H9 (cell line): ENCODE results near the gene WSB1. TPM values are rescaled to one million over a fixed set of nuclear protein-coding genes. Genes with fewer than 3 reads are reported as not detected.

ENCODE experiments used
- DNase-seq: peaks from one replicate; pipeline ENCODE4 v3.0.0-alpha.2; 2017
- H2AFZ ChIP-seq: one replicate; pipeline ENCODE4 v1.6.1; 2013; ENCODE audit warnings: mild to moderate bottlenecking, low read length, control low read depth, moderate library complexity
- H2AK5ac ChIP-seq: 2 replicates; pipeline ENCODE4 v1.6.1; 2013; ENCODE audit warnings: low read length, control low read depth, mixed read lengths; ENCODE audit not compliant: insufficient read length
- H2BK120ac ChIP-seq: one replicate; pipeline ENCODE4 v1.6.1; 2013; ENCODE audit warnings: low read depth, mild to moderate bottlenecking, low read length, control low read depth, inconsistent platforms; ENCODE audit not compliant: poor library complexity, severe bottlenecking
- H2BK12ac ChIP-seq: 2 replicates; pipeline ENCODE4 v1.6.1; 2013; ENCODE audit warnings: low read length, control low read depth, mixed read lengths, low read depth; ENCODE audit not compliant: insufficient read length
- H2BK15ac ChIP-seq: 2 replicates; pipeline ENCODE4 v1.6.1; 2013; ENCODE audit warnings: low read depth, low read length, control low read depth
- H2BK20ac ChIP-seq: one replicate; pipeline ENCODE4 v1.6.1; 2013; ENCODE audit warnings: low read depth, mild to moderate bottlenecking, low read length, control low read depth, inconsistent platforms; ENCODE audit not compliant: poor library complexity, severe bottlenecking
- H2BK5ac ChIP-seq: 2 replicates; pipeline ENCODE4 v1.6.1; 2013; ENCODE audit warnings: low read length, control low read depth, mixed read lengths; ENCODE audit not compliant: insufficient read length
- H3K14ac ChIP-seq: 2 replicates; pipeline ENCODE4 v1.6.1; 2013; ENCODE audit warnings: low read length, control low read depth; ENCODE audit not compliant: insufficient read depth
- H3K18ac ChIP-seq: 2 replicates; pipeline ENCODE4 v1.6.1; 2013; ENCODE audit warnings: low read depth, mild to moderate bottlenecking, mixed read lengths, low read length, control low read depth; ENCODE audit not compliant: insufficient read length
- H3K23ac ChIP-seq: 2 replicates; pipeline ENCODE4 v1.6.1; 2013; ENCODE audit warnings: low read length, control low read depth, mixed read lengths, low read depth; ENCODE audit not compliant: insufficient read length
- H3K23me2 ChIP-seq: 2 replicates; pipeline ENCODE4 v1.6.1; 2013; ENCODE audit warnings: low read depth, mild to moderate bottlenecking, mixed read lengths, low read length, control low read depth; ENCODE audit not compliant: insufficient read length, poor library complexity, severe bottlenecking
- H3K27ac ChIP-seq: 2 replicates; pipeline ENCODE4 v1.5.1; 2013; ENCODE audit warnings: low read length, control low read depth, mixed read lengths, low read depth; ENCODE audit not compliant: insufficient read length
- H3K27me3 ChIP-seq: 2 replicates; pipeline ENCODE4 v1.6.1; 2013; ENCODE audit warnings: low read length, control low read depth, inconsistent platforms; ENCODE audit not compliant: insufficient read depth
- H3K4ac ChIP-seq: 2 replicates; pipeline ENCODE4 v1.6.1; 2013; ENCODE audit warnings: low read depth, mild to moderate bottlenecking, control low read depth, inconsistent platforms, low read length, moderate library complexity
- H3K4me1 ChIP-seq: 2 replicates; pipeline ENCODE4 v1.6.1; 2013; ENCODE audit warnings: low read length, control low read depth, inconsistent platforms; ENCODE audit not compliant: insufficient read depth
- H3K4me2 ChIP-seq: 2 replicates; pipeline ENCODE4 v1.6.1; 2013; ENCODE audit warnings: low read length, control low read depth, mixed read lengths; ENCODE audit not compliant: insufficient read length, insufficient read depth
- H3K56ac ChIP-seq: 2 replicates; pipeline ENCODE4 v1.6.1; 2013; ENCODE audit warnings: low read depth, mild to moderate bottlenecking, mixed read lengths, low read length, control low read depth; ENCODE audit not compliant: insufficient read length
- H3K79me1 ChIP-seq: 2 replicates; pipeline ENCODE4 v1.6.1; 2013; ENCODE audit warnings: low read depth, mild to moderate bottlenecking, moderate library complexity, low read length, control low read depth, inconsistent platforms; ENCODE audit not compliant: insufficient read depth, poor library complexity, severe bottlenecking
- H3K79me2 ChIP-seq: 2 replicates; pipeline ENCODE4 v1.6.1; 2013; ENCODE audit warnings: low read length, control low read depth, inconsistent platforms; ENCODE audit not compliant: insufficient read depth
- H3K9ac ChIP-seq: 2 replicates; pipeline ENCODE4 v1.6.1; 2013; ENCODE audit warnings: low read length, control low read depth, mixed read lengths; ENCODE audit not compliant: insufficient read length; ENCODE audit errors: extremely low read depth
- H3K9me3 ChIP-seq: one replicate; pipeline ENCODE4 v1.6.1; 2013; ENCODE audit warnings: low read depth, low read length, inconsistent platforms; ENCODE audit not compliant: control insufficient read depth
- H3T11ph ChIP-seq: one replicate; pipeline ENCODE4 v1.6.1; 2013; ENCODE audit warnings: mild to moderate bottlenecking, low read length, control low read depth, inconsistent platforms
- H4K20me1 ChIP-seq: one replicate; pipeline ENCODE4 v1.6.1; 2013; ENCODE audit not compliant: control insufficient read depth, insufficient read length, insufficient read depth
- H4K5ac ChIP-seq: 2 replicates; pipeline ENCODE4 v1.6.1; 2013; ENCODE audit warnings: low read depth, mild to moderate bottlenecking, mixed read lengths, low read length, control low read depth; ENCODE audit not compliant: insufficient read length
- H4K8ac ChIP-seq: replicated peaks from 2 replicates; pipeline ENCODE4 v1.6.1; 2013; ENCODE audit warnings: low read length, control low read depth, mixed read lengths, low read depth; ENCODE audit not compliant: insufficient read length
- H4K91ac ChIP-seq: 2 replicates; pipeline ENCODE4 v1.6.1; 2013; ENCODE audit warnings: low read depth, mild to moderate bottlenecking, moderate library complexity, mixed read lengths, low read length, control low read depth; ENCODE audit not compliant: insufficient read length
- H3K27ac Mint-ChIP-seq, 3 experiments: 2 replicates in 2 of 3; 3 replicates in 1 of 3; pipeline ENCODE4 v1.8.0; 2020 to 2021; ENCODE audit warnings: mixed read lengths in 3 of 3, mild to moderate bottlenecking in 1 of 3, moderate library complexity in 1 of 3
- H3K27me3 Mint-ChIP-seq: 2 replicates; pipeline ENCODE4 v1.8.0; 2021; ENCODE audit warnings: low read depth, mild to moderate bottlenecking, moderate library complexity, mixed read lengths
- H3K36me3 Mint-ChIP-seq, 3 experiments: 2 replicates in 2 of 3; 3 replicates in 1 of 3; pipeline ENCODE4 v1.8.0; 2020 to 2021; ENCODE audit warnings: low read depth in 3 of 3, mixed read lengths in 3 of 3; ENCODE audit not compliant: insufficient read depth in 1 of 3
- H3K4me1 Mint-ChIP-seq, 2 experiments: 2 replicates each; pipeline ENCODE4 v1.8.0; 2020; ENCODE audit warnings: mixed read lengths in 2 of 2
- H3K4me3 Mint-ChIP-seq, 2 experiments: 2 replicates in 1 of 2; 3 replicates in 1 of 2; pipeline ENCODE4 v1.8.0; 2020 to 2021; ENCODE audit warnings: mild to moderate bottlenecking in 2 of 2, mixed read lengths in 2 of 2, moderate library complexity in 1 of 2
- H3K9me3 Mint-ChIP-seq, 2 experiments: 2 replicates in 1 of 2; 3 replicates in 1 of 2; pipeline ENCODE4 v1.8.0; 2020; ENCODE audit warnings: mild to moderate bottlenecking in 2 of 2, mixed read lengths in 2 of 2, moderate library complexity in 1 of 2
- WGBS: extraction: QIAGEN DNeasy Blood & Tissue Kit; methylation state at CpG from one replicate; pipeline ENCODE4 v1.1.7; 2013; ENCODE audit warnings: missing lambda C conversion rate, low lambda C conversion rate, mixed read lengths; ENCODE audit not compliant: insufficient read length; ENCODE audit errors: extremely low coverage; 5-methylcytosine and 5-hydroxymethylcytosine counted together
- total RNA-seq: library from RNA; stranded (reverse); gene quantifications from 2 replicates; pipeline ENCODE4 v1.2.1, GENCODE V29; 2021
- TF ChIP-seq, protein P1 (sequence below): fragments of 200-600 bp; sonication (generic); conservative IDR thresholded peaks from 3 replicates; pipeline ENCODE4 v1.8.0; 2021; ENCODE audit warnings: antibody characterized with exemption, mild to moderate bottlenecking

WSB1 gene
- total RNA-seq, 1 experiment from 2014 or later: 187 TPM

DNA sequence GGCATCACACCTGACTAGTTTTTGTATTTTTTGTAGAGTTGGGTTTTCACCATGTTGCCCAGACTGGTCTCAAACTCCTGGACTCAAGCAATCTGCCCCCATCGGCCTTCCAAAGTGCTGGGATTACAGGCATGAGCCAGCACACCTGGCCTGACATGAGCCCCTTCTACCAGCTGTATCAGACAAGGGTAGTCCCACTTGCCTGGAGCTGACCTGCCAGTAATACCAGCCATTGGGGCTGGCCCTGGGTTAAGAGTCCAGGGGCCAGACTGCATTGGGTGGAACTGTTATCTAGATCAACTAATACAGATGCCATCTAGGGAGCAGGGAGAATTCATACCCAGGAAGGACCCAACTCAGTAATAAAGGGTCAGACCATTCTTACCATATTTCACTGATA is 28.1 kb downstream of the WSB1 start:
- no peak overlapping the region for H3K56ac ChIP-seq
- no peaks in the 10 kb centered on the region for H3K4me1 ChIP-seq
- WGBS: no CpG with 5 or more reads among the region's 1 CpG
- H3K79me2 ChIP-seq: no peaks in the 10 kb centered on the region
- Mint-ChIP-seq H3K27me3 (no peaks in the 10 kb centered on the region; the same call in 1 of the 2 replicates), H3K27ac (no peak overlapping the region), H3K9me3 (no peaks in the 10 kb centered on the region), H3K4me3 (no peak overlapping the region), H3K4me1 (peaks cover 10 to 12% of the 10 kb centered on the region in 2 experiments; a peak in 3 of 4 replicates), H3K36me3 (peaks cover 9 to 18% (median 14%) of the 10 kb centered on the region in 3 experiments)
- H2BK12ac ChIP-seq: no peak overlapping the region
- H4K20me1 ChIP-seq: no peaks in the 10 kb centered on the region
- H2BK5ac ChIP-seq: no peak overlapping the region
- no peak overlapping the region for H3K9ac ChIP-seq
- no peak overlapping the region for H3K4me2 ChIP-seq
- H3K27me3 ChIP-seq: no peaks in the 10 kb centered on the region
- H3K79me1 ChIP-seq: no peaks in the 10 kb centered on the region
- H4K8ac ChIP-seq: no peak overlapping the region
- no peak overlapping the region for H2BK15ac ChIP-seq
- H3K14ac ChIP-seq: peak overlapping the region; percentile 17; the same call in 1 of the 2 replicates
- no peak overlapping the region for H4K5ac ChIP-seq
- no peak overlapping the region for H3T11ph ChIP-seq
- no peak overlapping the region for H3K27ac ChIP-seq
- no peak overlapping the region for H2AFZ ChIP-seq
- no peak overlapping the region for H2BK20ac ChIP-seq
- no peaks in the 10 kb centered on the region for H3K23me2 ChIP-seq
- H3K4ac ChIP-seq: no peak overlapping the region
- H2AK5ac ChIP-seq: no peak overlapping the region
- H3K9me3 ChIP-seq: no peaks in the 10 kb centered on the region
- H3K18ac ChIP-seq: no peak overlapping the region
- H3K23ac ChIP-seq: no peak overlapping the region
- H2BK120ac ChIP-seq: no peak overlapping the region
- no peak overlapping the region for H4K91ac ChIP-seq
- TF ChIP-seq, protein P1, sequence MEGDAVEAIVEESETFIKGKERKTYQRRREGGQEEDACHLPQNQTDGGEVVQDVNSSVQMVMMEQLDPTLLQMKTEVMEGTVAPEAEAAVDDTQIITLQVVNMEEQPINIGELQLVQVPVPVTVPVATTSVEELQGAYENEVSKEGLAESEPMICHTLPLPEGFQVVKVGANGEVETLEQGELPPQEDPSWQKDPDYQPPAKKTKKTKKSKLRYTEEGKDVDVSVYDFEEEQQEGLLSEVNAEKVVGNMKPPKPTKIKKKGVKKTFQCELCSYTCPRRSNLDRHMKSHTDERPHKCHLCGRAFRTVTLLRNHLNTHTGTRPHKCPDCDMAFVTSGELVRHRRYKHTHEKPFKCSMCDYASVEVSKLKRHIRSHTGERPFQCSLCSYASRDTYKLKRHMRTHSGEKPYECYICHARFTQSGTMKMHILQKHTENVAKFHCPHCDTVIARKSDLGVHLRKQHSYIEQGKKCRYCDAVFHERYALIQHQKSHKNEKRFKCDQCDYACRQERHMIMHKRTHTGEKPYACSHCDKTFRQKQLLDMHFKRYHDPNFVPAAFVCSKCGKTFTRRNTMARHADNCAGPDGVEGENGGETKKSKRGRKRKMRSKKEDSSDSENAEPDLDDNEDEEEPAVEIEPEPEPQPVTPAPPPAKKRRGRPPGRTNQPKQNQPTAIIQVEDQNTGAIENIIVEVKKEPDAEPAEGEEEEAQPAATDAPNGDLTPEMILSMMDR: no peak
- DNase-seq: peak; percentile 30
